Left ventricle myocardium inferior (tissue), 1 donor: Measurements from ENCODE around the gene MRPL49. TPM values are rescaled to one million over a fixed set of nuclear protein-coding genes. Genes with fewer than 3 reads are reported as not detected.
A peak's percentile ranks its signal among the peaks of the same experiment; 100 is the strongest.

Experiments
- DNase-seq: peaks from one replicate; pipeline ENCODE4 v3.0.0-alpha.2; 2020
- H3K27ac ChIP-seq: fragments of 200-600 bp; replicated peaks from 2 replicates; pipeline ENCODE4 v1.8.0; 2021
- H3K27me3 ChIP-seq: fragments of 200-600 bp; 2 replicates; pipeline ENCODE4 v1.8.0; 2021; ENCODE audit warnings: low read depth
- H3K36me3 ChIP-seq: fragments of 200-600 bp; 2 replicates; pipeline ENCODE4 v1.8.0; 2021
- H3K4me1 ChIP-seq: fragments of 200-600 bp; 2 replicates; pipeline ENCODE4 v1.8.0; 2021
- H3K4me3 ChIP-seq: fragments of 200-600 bp; 2 replicates; pipeline ENCODE4 v1.8.0; 2021; ENCODE audit warnings: mild to moderate bottlenecking, moderate library complexity
- H3K9me3 ChIP-seq: fragments of 200-600 bp; replicated peaks from 2 replicates; pipeline ENCODE4 v1.8.0; 2021
- CTCF ChIP-seq: fragments of 200-600 bp; IDR thresholded peaks from 2 replicates; pipeline ENCODE4 v1.8.0; 2021; ENCODE audit warnings: antibody characterized with exemption, mild to moderate bottlenecking, borderline replicate concordance
- intact Hi-C: fragments of 100-400 bp; cut with micrococcal nuclease; formaldehyde crosslinking; loops from one replicate; pipeline ENCODE4 v1.11.0; 2022
- total RNA-seq: library from RNA; stranded (reverse); fragmentation: NEBNext Ultra II Directional; extraction: Animal tissue kit (Norgen Biotek cat#: 25700); gene quantifications from one replicate; pipeline ENCODE4 v1.2.1, GENCODE V29; 2021
- donor health status: DM: no; HTN: yes; CAD: no; lungs with severe emphysema.

The MRPL49 gene
- total RNA-seq, 1 donor from 2014 or later: 32.1 TPM

- Histone ChIP-seq H3K4me3 (peak overlapping the region; percentile 85), H3K9me3 (no peaks in the 10 kb centered on the region), H3K27me3 (no peaks in the 10 kb centered on the region), H3K4me1 (peaks cover 27% of the 10 kb centered on the region), H3K36me3 (peaks cover 30% of the 10 kb centered on the region), H3K27ac (peak overlapping the region; percentile 93)
- DNase-seq: no peak
- TF ChIP-seq CTCF: no peak
- intact Hi-C loops: no loop called here
These were observed 38.8 kb upstream of the MRPL49 start for GRCh38 chr11:65083134-65083833.

GRCh38 chr11:65083834-65084597 lies 38.1 kb upstream of the MRPL49 start, which contains the start of the genes CDCA5 and ZFPL1:
TSS of gene CDCA5 (minus strand) at chr11:65084040. CDS start at chr11:65083978, 62 bp downstream.
TSS of gene ZFPL1 (plus strand) at chr11:65084222. CDS start at chr11:65084699, 477 bp downstream.
- no peak for TF ChIP-seq CTCF

GRCh38 chr11:65084598-65085375 lies 37.3 kb upstream of the MRPL49 start:
- no peaks in the 10 kb centered on the region for H3K9me3 ChIP-seq
- H3K4me3 ChIP-seq: peak overlapping the region; percentile 85
- TF ChIP-seq CTCF: no peak
- intact Hi-C loops: no loop called here
- no peaks in the 10 kb centered on the region for H3K27me3 ChIP-seq
- H3K36me3 ChIP-seq: peaks cover 45% of the 10 kb centered on the region
- H3K4me1 ChIP-seq: peaks cover 27% of the 10 kb centered on the region
- no peak for DNase-seq
- H3K27ac ChIP-seq: peak overlapping the region; percentile 93

More at GRCh38 chr11:65083834-65084597, 38.1 kb upstream of the MRPL49 start, which contains the start of the genes CDCA5 and ZFPL1:
- peaks cover 27% of the 10 kb centered on the region for H3K4me1 ChIP-seq
- H3K9me3 ChIP-seq: no peaks in the 10 kb centered on the region
- intact Hi-C loops: no loop called here
- H3K27me3 ChIP-seq: no peaks in the 10 kb centered on the region
- H3K27ac ChIP-seq: peak within 1 kb of the TSS; percentile 93
- H3K36me3 ChIP-seq: peaks cover 37% of the 10 kb centered on the region
- peak within 1 kb of the TSS; percentile 85 for H3K4me3 ChIP-seq
- DNase-seq: peak; percentile 94

GRCh38 chr11:65085446-65085845 lies 36.7 kb upstream of the MRPL49 start:
- TF ChIP-seq CTCF: no peak
- no peaks in the 10 kb centered on the region for H3K27me3 ChIP-seq
- no peak for DNase-seq
- H3K9me3 ChIP-seq: no peaks in the 10 kb centered on the region
- no peak overlapping the region for H3K27ac ChIP-seq
- peaks cover 27% of the 10 kb centered on the region for H3K4me1 ChIP-seq
- intact Hi-C loops: no loop called here
- peaks cover 46% of the 10 kb centered on the region for H3K36me3 ChIP-seq
- H3K4me3 ChIP-seq: no peak overlapping the region

GRCh38 chr11:65086809-65087208 lies 35.3 kb upstream of the MRPL49 start:
- intact Hi-C loops: no loop called here

More at GRCh38 chr11:65086809-65087208, 35.3 kb upstream of the MRPL49 start:
- no peaks in the 10 kb centered on the region for H3K9me3 ChIP-seq
- no peaks in the 10 kb centered on the region for H3K27me3 ChIP-seq
- H3K4me3 ChIP-seq: no peak overlapping the region
- no peak overlapping the region for H3K27ac ChIP-seq
- H3K36me3 ChIP-seq: peaks cover 46% of the 10 kb centered on the region
- H3K4me1 ChIP-seq: peaks cover 27% of the 10 kb centered on the region
- TF ChIP-seq CTCF: no peak
- no peak for DNase-seq
